ENCODE measurements around the gene WDR7. TPM values are rescaled to one million over a fixed set of nuclear protein-coding genes. Genes with fewer than 3 reads are reported as not detected.

The WDR7 gene
- total and polyA plus RNA-seq, 5 donors from 2014 or later, result 27.8 to 76.4 (median 31.0) TPM

DNA sequence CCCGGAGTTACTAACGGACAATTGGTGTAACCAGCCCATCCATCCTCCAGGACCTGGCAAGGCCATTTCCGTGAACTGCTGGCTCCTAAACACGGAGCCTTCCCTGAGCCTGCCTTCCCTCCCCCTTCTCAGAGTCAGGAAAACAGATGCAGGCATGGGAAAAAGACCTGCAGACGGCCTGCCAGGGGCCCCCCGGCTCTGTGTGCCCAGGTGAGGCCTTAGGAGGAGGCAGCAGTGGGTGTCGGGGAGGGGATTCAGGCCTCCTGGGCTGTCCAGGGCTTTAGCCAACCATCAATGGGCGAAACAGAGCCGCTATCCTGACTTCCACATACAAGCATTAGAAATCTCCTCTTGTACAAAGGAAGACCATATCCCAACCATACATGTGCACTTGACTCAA lies 427.5 kb downstream of the WDR7 start:
- no peaks in the 10 kb centered on the region for H3K27me3 ChIP-seq (ENCODE audit: control insufficient read depth, insufficient read depth, low read length)
- no peaks in the 10 kb centered on the region for H3K36me3 ChIP-seq (ENCODE audit: control insufficient read depth, insufficient read depth, low read length)
- DNase-seq, result no peak
- no peak overlapping the region for H3K27ac Mint-ChIP-seq
- H3K27me3 Mint-ChIP-seq, result no peaks in the 10 kb centered on the region
- no peaks in the 10 kb centered on the region for H3K9me3 ChIP-seq (ENCODE audit: control insufficient read depth in 2 of 2, low read length in 2 of 2)
- no peak overlapping the region for H3K4me3 Mint-ChIP-seq
- peaks cover 0 to 41% (median 15%) of the 10 kb centered on the region in 4 donors for H3K4me1 Mint-ChIP-seq
- no peak overlapping the region for H3K4me3 ChIP-seq (ENCODE audit: low read depth, low read length)
- no peak overlapping the region for H3K27ac ChIP-seq (ENCODE audit: insufficient read depth, low read length, poor library complexity, severe bottlenecking)
- no peaks in the 10 kb centered on the region for H3K36me3 Mint-ChIP-seq
- ATAC-seq (ENCODE audit: low read depth in 2 of 2), result no peak
- H3K4me1 ChIP-seq (ENCODE audit: control insufficient read depth, insufficient read depth, low read length, poor library complexity, severe bottlenecking), result peaks cover 22% of the 10 kb centered on the region
- peaks cover 0 to 4% (median 2%) of the 10 kb centered on the region in 7 donors for H3K9me3 Mint-ChIP-seq

GRCh38 chr18:57080479-57080878 lies 429.3 kb downstream of the WDR7 start:
- Histone ChIP-seq H3K36me3 (ENCODE audit: control insufficient read depth, insufficient read depth, low read length) (no peaks in the 10 kb centered on the region), H3K27ac (ENCODE audit: insufficient read depth, low read length, poor library complexity, severe bottlenecking) (no peak overlapping the region), H3K27me3 (ENCODE audit: control insufficient read depth, insufficient read depth, low read length) (no peaks in the 10 kb centered on the region), H3K4me1 (ENCODE audit: control insufficient read depth, insufficient read depth, low read length, poor library complexity, severe bottlenecking) (peaks cover 36% of the 10 kb centered on the region), H3K9me3 (ENCODE audit: control insufficient read depth in 2 of 2, low read length in 2 of 2) (no peaks in the 10 kb centered on the region), H3K4me3 (ENCODE audit: low read depth, low read length) (no peak overlapping the region)
- no peaks in the 10 kb centered on the region for H3K27me3 Mint-ChIP-seq
- H3K4me3 Mint-ChIP-seq, result no peak overlapping the region
- DNase-seq (no peak), ATAC-seq (ENCODE audit: low read depth in 2 of 2) (no peak)
- H3K27ac Mint-ChIP-seq, result no peak overlapping the region
- H3K36me3 Mint-ChIP-seq, result no peaks in the 10 kb centered on the region
- peaks cover 0 to 4% (median 2%) of the 10 kb centered on the region in 7 donors for H3K9me3 Mint-ChIP-seq
- peaks cover 0 to 60% (median 31%) of the 10 kb centered on the region in 4 donors for H3K4me1 Mint-ChIP-seq

GRCh38 chr18:57081899-57082298 lies 430.7 kb downstream of the WDR7 start:
- Histone ChIP-seq H3K27me3 (ENCODE audit: control insufficient read depth, insufficient read depth, low read length) (no peaks in the 10 kb centered on the region), H3K27ac (ENCODE audit: insufficient read depth, low read length, poor library complexity, severe bottlenecking) (no peak overlapping the region), H3K4me1 (ENCODE audit: control insufficient read depth, insufficient read depth, low read length, poor library complexity, severe bottlenecking) (peaks cover 36% of the 10 kb centered on the region), H3K9me3 (ENCODE audit: control insufficient read depth in 2 of 2, low read length in 2 of 2) (no peaks in the 10 kb centered on the region), H3K4me3 (ENCODE audit: low read depth, low read length) (no peak overlapping the region), H3K36me3 (ENCODE audit: control insufficient read depth, insufficient read depth, low read length) (no peaks in the 10 kb centered on the region)
- no peaks in the 10 kb centered on the region for H3K27me3 Mint-ChIP-seq
- peaks cover 0 to 4% (median 2%) of the 10 kb centered on the region in 7 donors for H3K9me3 Mint-ChIP-seq
- H3K36me3 Mint-ChIP-seq, result no peaks in the 10 kb centered on the region
- H3K4me3 Mint-ChIP-seq, result no peak overlapping the region
- DNase-seq (no peak), ATAC-seq (ENCODE audit: low read depth in 2 of 2) (no peak)
- H3K4me1 Mint-ChIP-seq, result peaks cover 0 to 56% (median 32%) of the 10 kb centered on the region in 4 donors
- H3K27ac Mint-ChIP-seq, result no peak overlapping the region

GRCh38 chr18:57083485-57083884 lies 432.3 kb downstream of the WDR7 start:
- H3K36me3 ChIP-seq (ENCODE audit: control insufficient read depth, insufficient read depth, low read length), result no peaks in the 10 kb centered on the region
- H3K27ac ChIP-seq (ENCODE audit: insufficient read depth, low read length, poor library complexity, severe bottlenecking), result no peak overlapping the region
- DNase-seq (no peak), ATAC-seq (ENCODE audit: low read depth in 2 of 2) (no peak)
- H3K36me3 Mint-ChIP-seq, result no peaks in the 10 kb centered on the region
- no peaks in the 10 kb centered on the region for H3K9me3 ChIP-seq (ENCODE audit: control insufficient read depth in 2 of 2, low read length in 2 of 2)
- peaks cover 21% of the 10 kb centered on the region for H3K4me1 ChIP-seq (ENCODE audit: control insufficient read depth, insufficient read depth, low read length, poor library complexity, severe bottlenecking)
- peaks cover 0 to 4% (median 1%) of the 10 kb centered on the region in 7 donors for H3K9me3 Mint-ChIP-seq
- H3K27me3 ChIP-seq (ENCODE audit: control insufficient read depth, insufficient read depth, low read length), result no peaks in the 10 kb centered on the region
- H3K4me1 Mint-ChIP-seq, result peaks cover 0 to 41% (median 23%) of the 10 kb centered on the region in 4 donors
- peaks cover 4% of the 10 kb centered on the region for H3K27me3 Mint-ChIP-seq
- no peak overlapping the region for H3K4me3 ChIP-seq (ENCODE audit: low read depth, low read length)
- H3K4me3 Mint-ChIP-seq, result no peak overlapping the region
- peak overlapping the region in 2 of 3 donors; percentile 17 to 74 for H3K27ac Mint-ChIP-seq

GRCh38 chr18:57084331-57085271 lies 433.4 kb downstream of the WDR7 start:
- peaks cover 16% of the 10 kb centered on the region for H3K4me1 ChIP-seq (ENCODE audit: control insufficient read depth, insufficient read depth, low read length, poor library complexity, severe bottlenecking)
- peak; percentile 39 to 58 for ATAC-seq (ENCODE audit: low read depth in 2 of 2)
- peak overlapping the region; percentile 57 for H3K27ac ChIP-seq (ENCODE audit: insufficient read depth, low read length, poor library complexity, severe bottlenecking)

GRCh38 chr18:57085371-57085770 lies 434.2 kb downstream of the WDR7 start:
- Histone ChIP-seq H3K4me3 (ENCODE audit: low read depth, low read length) (no peak overlapping the region), H3K27me3 (ENCODE audit: control insufficient read depth, insufficient read depth, low read length) (no peaks in the 10 kb centered on the region), H3K36me3 (ENCODE audit: control insufficient read depth, insufficient read depth, low read length) (no peaks in the 10 kb centered on the region), H3K27ac (ENCODE audit: insufficient read depth, low read length, poor library complexity, severe bottlenecking) (peak overlapping the region; percentile 57), H3K4me1 (ENCODE audit: control insufficient read depth, insufficient read depth, low read length, poor library complexity, severe bottlenecking) (peaks cover 16% of the 10 kb centered on the region), H3K9me3 (ENCODE audit: control insufficient read depth in 2 of 2, low read length in 2 of 2) (no peaks in the 10 kb centered on the region)
- Mint-ChIP-seq H3K9me3 (peaks cover 0 to 4% (median 0%) of the 10 kb centered on the region in 7 donors), H3K4me3 (peak overlapping the region in 2 of 4 donors; percentile 1 to 84), H3K27ac (peak overlapping the region in 1 of 3 donors; percentile 17), H3K4me1 (peaks cover 0 to 28% (median 20%) of the 10 kb centered on the region in 4 donors), H3K27me3 (peaks cover 4% of the 10 kb centered on the region), H3K36me3 (no peaks in the 10 kb centered on the region)
- no peak for ATAC-seq (ENCODE audit: low read depth in 2 of 2)
- DNase-seq, result no peak

More at GRCh38 chr18:57084331-57085271, 433.4 kb downstream of the WDR7 start:
- Histone ChIP-seq H3K36me3 (ENCODE audit: control insufficient read depth, insufficient read depth, low read length) (no peaks in the 10 kb centered on the region), H3K4me3 (ENCODE audit: low read depth, low read length) (peak overlapping the region; percentile 90), H3K27me3 (ENCODE audit: control insufficient read depth, insufficient read depth, low read length) (no peaks in the 10 kb centered on the region), H3K9me3 (ENCODE audit: control insufficient read depth in 2 of 2, low read length in 2 of 2) (no peaks in the 10 kb centered on the region)
- H3K27me3 Mint-ChIP-seq, result peaks cover 4% of the 10 kb centered on the region
- peaks cover 0 to 32% (median 21%) of the 10 kb centered on the region in 4 donors for H3K4me1 Mint-ChIP-seq
- peak in 1 of 3 donors; percentile 58 for DNase-seq
- peaks cover 0 to 4% (median 0%) of the 10 kb centered on the region in 7 donors for H3K9me3 Mint-ChIP-seq
- peak overlapping the region; percentile 53 to 84 (median 78) for H3K4me3 Mint-ChIP-seq
- H3K36me3 Mint-ChIP-seq, result no peaks in the 10 kb centered on the region
- H3K27ac Mint-ChIP-seq, result peak overlapping the region; percentile 47 to 95 (median 74)

DNA sequence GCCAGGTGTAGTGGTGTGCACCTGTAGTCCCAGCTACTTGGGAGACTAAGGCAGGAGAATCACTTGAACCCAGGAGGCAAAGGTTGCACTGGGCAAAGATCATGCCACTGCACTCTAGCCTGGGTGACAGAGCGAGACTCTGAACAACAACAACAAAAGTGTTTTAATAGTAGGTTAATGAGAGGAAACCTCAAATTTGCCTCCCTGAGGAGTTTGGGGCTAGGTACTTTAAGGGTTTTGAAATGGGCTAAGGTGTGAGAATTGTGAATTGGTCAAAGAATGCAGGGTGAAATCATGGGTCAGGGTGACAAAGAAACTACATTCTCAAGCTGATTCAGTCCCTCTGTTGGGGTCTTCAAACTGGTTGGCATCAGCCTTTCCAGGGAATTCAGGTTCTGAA lies 435.0 kb downstream of the WDR7 start:
- Histone ChIP-seq H3K36me3 (ENCODE audit: control insufficient read depth, insufficient read depth, low read length) (no peaks in the 10 kb centered on the region), H3K9me3 (ENCODE audit: control insufficient read depth in 2 of 2, low read length in 2 of 2) (no peaks in the 10 kb centered on the region), H3K4me3 (ENCODE audit: low read depth, low read length) (no peak overlapping the region), H3K27me3 (ENCODE audit: control insufficient read depth, insufficient read depth, low read length) (no peaks in the 10 kb centered on the region), H3K4me1 (ENCODE audit: control insufficient read depth, insufficient read depth, low read length, poor library complexity, severe bottlenecking) (peaks cover 16% of the 10 kb centered on the region), H3K27ac (ENCODE audit: insufficient read depth, low read length, poor library complexity, severe bottlenecking) (no peak overlapping the region)
- Mint-ChIP-seq H3K9me3 (peaks cover 0 to 4% (median 0%) of the 10 kb centered on the region in 7 donors), H3K4me3 (no peak overlapping the region), H3K27me3 (peaks cover 4% of the 10 kb centered on the region), H3K4me1 (peaks cover 0 to 26% (median 19%) of the 10 kb centered on the region in 4 donors), H3K27ac (no peak overlapping the region), H3K36me3 (no peaks in the 10 kb centered on the region)
- ATAC-seq (ENCODE audit: low read depth in 2 of 2) (no peak), DNase-seq (no peak)

Data from CD4-positive, CD25-positive, alpha-beta regulatory T cell (primary cell).